IMR-90 (cell line): ENCODE data around the gene IFFO2.

Experiments used
- BHLHE40 ChIP-seq: fragments of 150-350 bp; IDR thresholded peaks from 2 replicates; pipeline ENCODE4 v1.6.1; 2016; ENCODE audit warnings: mild to moderate bottlenecking, low read depth, low read length
- CEBPB ChIP-seq: IDR thresholded peaks from 2 replicates; pipeline ENCODE4 v1.6.1; 2012; ENCODE audit warnings: low read depth, low read length, improper control_type of control experiment
- FOS ChIP-seq: fragments of 150-350 bp; IDR thresholded peaks from 2 replicates; pipeline ENCODE4 v1.6.1; 2016; ENCODE audit warnings: low read depth, low read length
- POLR2A ChIP-seq: IDR thresholded peaks from 2 replicates; pipeline ENCODE4 v1.6.1; 2012; ENCODE audit warnings: mild to moderate bottlenecking, low read depth, low read length
- RAD21 ChIP-seq: IDR thresholded peaks from 2 replicates; pipeline ENCODE4 v1.6.1; 2012; ENCODE audit warnings: low read length, improper control_type of control experiment
- RFX5 ChIP-seq: IDR thresholded peaks from 2 replicates; pipeline ENCODE4 v1.8.0; 2012; ENCODE audit warnings: low read depth, mild to moderate bottlenecking, low read length, moderate library complexity
- SMC3 ChIP-seq: fragments of 150-350 bp; IDR thresholded peaks from 2 replicates; pipeline ENCODE4 v1.6.1; 2016; ENCODE audit warnings: low read depth, mild to moderate bottlenecking, antibody characterized with exemption, low read length, moderate library complexity
- TF ChIP-seq, protein P1 (sequence below): conservative IDR thresholded peaks from 2 replicates; pipeline ENCODE4 v1.5.1; 2012; ENCODE audit warnings: mild to moderate bottlenecking, low read depth, low read length, improper control_type of control experiment
- TF ChIP-seq, protein P2 (sequence below): fragments of 150-350 bp; IDR thresholded peaks from 2 replicates; pipeline ENCODE4 v1.6.1; 2016; ENCODE audit warnings: low read depth, mild to moderate bottlenecking, low read length, moderate library complexity, borderline replicate concordance

GRCh38 chr1:18901952-18902522 is 54.4 kb downstream of the IFFO2 start:
- no peak for TF ChIP-seq RFX5
- TF ChIP-seq SMC3 = no peak
- peak; percentile 65 for TF ChIP-seq POLR2A
- no peak for TF ChIP-seq FOS
- TF ChIP-seq, protein P1, sequence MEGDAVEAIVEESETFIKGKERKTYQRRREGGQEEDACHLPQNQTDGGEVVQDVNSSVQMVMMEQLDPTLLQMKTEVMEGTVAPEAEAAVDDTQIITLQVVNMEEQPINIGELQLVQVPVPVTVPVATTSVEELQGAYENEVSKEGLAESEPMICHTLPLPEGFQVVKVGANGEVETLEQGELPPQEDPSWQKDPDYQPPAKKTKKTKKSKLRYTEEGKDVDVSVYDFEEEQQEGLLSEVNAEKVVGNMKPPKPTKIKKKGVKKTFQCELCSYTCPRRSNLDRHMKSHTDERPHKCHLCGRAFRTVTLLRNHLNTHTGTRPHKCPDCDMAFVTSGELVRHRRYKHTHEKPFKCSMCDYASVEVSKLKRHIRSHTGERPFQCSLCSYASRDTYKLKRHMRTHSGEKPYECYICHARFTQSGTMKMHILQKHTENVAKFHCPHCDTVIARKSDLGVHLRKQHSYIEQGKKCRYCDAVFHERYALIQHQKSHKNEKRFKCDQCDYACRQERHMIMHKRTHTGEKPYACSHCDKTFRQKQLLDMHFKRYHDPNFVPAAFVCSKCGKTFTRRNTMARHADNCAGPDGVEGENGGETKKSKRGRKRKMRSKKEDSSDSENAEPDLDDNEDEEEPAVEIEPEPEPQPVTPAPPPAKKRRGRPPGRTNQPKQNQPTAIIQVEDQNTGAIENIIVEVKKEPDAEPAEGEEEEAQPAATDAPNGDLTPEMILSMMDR = no peak
- TF ChIP-seq, protein P2, sequence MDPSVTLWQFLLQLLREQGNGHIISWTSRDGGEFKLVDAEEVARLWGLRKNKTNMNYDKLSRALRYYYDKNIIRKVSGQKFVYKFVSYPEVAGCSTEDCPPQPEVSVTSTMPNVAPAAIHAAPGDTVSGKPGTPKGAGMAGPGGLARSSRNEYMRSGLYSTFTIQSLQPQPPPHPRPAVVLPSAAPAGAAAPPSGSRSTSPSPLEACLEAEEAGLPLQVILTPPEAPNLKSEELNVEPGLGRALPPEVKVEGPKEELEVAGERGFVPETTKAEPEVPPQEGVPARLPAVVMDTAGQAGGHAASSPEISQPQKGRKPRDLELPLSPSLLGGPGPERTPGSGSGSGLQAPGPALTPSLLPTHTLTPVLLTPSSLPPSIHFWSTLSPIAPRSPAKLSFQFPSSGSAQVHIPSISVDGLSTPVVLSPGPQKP = no peak
- TF ChIP-seq CEBPB = no peak
- no peak for TF ChIP-seq BHLHE40
- no peak for TF ChIP-seq RAD21
